KG1 (cell line): ENCODE measurements around the gene TPSD1.

Experiments used
- DNase-seq: peaks from one replicate; lab custom pipeline; 2025; lab: John Stamatoyannopoulos, UW

The TPSD1 gene

DNA sequence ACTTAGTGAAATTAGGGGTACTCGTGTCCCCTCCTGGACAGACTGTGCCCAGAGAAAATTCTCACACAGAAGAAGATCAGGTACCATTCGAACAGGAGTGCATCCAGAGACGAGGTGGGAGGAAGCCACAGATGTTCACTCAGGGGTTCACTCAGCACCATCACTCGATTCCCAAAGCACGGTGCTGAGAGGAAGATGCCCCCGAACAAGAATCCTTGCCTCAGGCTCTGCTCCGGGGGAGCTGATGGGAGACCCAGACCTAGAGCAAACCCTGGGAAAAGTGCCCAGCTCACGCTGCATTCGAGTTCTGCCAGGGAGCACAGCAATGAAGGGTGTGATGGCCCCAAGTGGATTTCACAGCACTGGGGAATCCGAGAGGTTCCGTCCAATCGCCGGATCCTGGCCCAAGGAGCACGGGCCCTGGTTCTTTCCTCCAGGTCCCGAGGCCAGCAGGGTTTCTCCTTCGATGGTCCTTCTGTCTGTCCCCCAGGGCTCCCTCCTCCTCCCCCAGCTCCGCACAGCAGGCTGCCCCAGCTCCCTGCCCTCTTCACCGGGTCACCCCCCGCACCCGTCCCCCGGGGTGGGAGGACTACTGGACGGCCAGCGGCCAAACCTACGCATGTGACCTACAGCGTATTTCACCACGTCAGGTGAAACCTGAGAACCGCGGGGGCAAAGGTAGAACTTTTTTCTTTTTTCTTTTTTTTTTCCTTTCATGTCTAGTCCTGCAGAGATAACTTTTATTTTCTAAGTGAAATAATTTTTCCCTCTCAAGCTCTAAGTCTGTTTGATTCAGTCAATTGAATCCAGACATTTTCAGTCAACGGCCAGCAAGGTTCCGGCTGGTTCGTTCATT is 43.4 kb downstream of the TPSD1 start:
- no peak for DNase-seq

DNA sequence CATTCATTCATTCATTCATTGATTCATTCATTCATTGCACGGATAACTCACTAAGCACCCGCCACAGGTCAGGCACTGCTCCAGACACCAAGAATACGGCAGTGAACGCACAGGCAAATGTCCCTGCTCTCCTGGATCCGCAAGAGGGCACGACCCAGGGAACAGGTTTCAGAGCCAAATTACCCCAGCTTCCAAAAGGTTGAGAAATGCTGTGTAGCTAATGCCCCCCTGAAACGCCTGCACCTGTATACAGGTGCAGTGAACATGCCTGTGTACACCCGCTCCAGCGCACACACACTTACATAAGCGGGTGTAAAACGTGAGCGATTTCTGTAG is 44.0 kb downstream of the TPSD1 start:
- no peak for DNase-seq

DNA sequence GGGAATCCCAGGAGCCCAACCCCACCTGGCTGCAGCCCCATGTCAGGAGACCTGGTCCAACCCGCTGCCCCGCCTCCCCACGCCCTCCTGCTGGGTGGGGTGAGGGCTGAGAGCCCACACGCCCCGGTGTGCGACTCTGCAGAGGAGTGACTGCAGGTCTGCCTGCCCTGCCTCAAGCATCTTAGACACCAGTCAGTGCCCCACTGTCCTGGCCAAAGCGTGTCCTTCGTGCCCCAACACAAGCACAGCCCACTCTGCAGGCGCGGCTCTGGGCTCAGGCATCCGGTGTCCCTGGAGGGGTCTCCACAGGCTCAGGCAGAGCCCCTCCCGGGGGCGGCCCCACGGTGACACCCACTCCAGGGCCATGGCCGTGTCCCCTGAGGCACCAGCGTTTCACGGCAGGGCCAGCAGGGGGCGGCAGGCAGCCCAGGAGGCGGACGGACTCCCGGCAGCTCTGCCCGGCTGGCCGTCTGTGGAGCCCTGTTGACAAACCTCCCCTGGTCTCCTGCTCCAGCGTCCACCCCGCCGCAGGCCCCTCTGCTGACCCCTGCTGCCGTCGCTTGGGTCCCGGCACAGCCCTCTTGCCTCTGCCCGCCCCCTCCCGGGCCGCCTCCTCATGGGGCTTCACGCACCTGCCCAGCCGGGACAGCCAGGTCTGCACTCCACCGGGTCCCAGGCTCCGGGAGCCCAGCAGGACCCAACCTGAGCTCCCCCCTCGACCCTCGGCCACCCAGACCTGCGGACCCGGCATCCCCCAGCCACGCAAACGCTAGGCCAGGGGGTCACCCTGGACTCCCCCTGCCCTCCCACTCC is 45.0 kb downstream of the TPSD1 start:
- no peak for DNase-seq

DNA sequence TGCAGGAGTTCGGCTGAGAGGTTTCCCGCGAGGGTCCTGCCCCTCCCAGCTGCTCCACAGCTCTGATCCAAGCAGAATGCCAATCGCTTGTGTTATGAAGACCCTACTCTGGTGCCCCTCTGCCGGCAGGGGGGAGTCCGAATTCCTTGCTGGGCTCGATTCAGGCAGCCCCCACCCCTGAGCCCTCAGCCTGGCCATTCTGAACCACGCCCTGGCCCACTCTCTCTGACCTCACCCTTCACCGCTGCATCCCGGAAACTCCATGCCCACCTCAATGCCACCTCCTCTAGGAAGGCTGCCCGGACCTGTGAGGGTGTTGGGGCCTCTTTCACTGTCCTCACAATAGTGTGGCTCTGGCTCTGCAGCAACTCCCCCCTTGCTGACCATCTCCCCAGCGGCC is 45.7 kb downstream of the TPSD1 start:
- no peak for DNase-seq

DNA sequence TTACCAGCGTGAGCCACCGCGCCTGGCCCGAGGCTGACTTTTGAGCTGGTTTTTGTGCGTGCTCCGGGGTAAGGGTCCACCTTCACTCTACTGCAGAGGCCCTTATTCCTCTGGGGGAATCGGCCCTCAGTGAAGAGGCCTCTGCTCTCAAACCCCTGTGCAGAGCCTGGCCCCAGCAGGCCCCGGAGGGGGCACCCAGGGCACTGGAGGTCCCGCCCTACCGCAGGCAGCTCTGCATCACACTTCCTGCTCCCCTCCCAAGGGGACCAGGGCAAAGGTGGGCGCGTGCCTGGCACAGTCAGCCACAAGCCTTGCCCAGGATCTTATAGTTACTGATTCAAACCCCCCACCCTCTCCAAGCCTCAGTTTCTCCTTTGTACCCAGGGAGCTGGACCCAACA is 50.0 kb downstream of the TPSD1 start:
- no peak for DNase-seq

DNA sequence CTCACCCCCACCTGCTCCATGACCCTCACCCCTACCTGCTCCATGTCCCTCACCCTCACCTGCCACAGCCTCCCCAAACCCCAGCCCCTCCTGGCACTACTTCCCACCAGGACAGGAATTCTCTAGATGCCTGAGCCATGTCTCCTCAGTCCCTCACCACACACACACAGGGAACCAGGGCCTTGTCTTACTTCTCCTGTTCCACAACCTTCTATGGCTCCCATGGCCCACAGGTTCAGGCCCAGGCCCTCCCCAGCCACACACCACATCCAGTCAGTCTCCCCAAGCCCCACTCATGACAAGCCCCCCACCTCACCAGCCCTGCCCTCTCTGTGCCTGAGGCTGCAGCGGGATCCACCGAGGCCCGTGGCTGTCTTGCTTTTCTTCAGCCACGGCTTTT is 50.5 kb downstream of the TPSD1 start:
- DNase-seq, result no peak

DNA sequence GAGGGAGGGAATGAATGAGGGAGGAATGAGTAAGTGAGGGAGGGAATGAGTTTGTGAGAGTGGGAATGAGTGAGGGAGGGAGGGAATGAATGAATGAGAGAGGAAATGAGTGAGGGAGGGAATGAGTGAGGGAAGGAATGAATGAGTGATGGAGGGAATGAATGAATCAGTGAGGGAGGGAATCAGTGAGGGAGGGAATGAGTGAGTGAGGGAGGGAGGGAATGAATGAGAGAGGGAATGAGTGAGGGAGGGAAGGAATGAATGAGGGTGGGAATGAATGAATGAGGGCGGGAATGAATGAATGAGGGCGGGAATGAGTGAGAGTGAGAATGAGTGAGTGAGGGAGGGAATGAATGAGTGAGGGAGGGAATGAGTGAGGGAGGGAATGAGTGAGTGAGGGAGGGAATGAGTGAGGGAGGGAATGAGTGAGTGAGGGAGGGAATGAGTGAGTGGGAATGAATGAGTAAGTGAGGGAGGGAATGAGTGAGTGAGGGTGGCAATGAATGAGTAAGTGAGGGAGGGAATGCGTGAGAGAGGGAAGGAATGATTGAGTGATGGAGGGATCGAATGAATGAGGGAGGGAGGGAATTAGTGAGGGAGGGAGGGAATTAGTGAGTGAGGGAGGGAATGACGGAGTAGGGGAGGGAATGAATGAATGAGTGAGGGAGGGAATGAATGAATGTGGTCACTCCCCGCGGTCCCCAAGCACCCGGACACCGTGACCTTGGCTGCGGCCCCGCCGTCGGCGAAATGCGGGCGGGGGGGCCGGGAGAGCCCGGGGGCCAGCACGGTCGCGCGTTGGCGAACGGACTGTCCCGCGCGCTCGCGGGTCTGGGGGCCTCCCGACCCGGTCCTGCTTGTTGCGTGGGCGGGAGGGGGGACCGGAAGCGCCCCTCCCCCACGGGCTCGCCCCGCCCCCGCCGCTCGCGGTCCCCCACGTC is 52.4 kb downstream of the TPSD1 start:
- no peak for DNase-seq
